PC-3 (cell line): ENCODE data around the gene TUT7.

Experiments used
- EZH2 ChIP-seq: fragments of 300-600 bp; sonication (generic); IDR thresholded peaks from one replicate; pipeline ENCODE4 v1.6.1; 2017; ENCODE audit warnings: antibody characterized with exemption, mild to moderate bottlenecking, low read length; ENCODE audit not compliant: unreplicated experiment
- EZH2phosphoT487 ChIP-seq: fragments of 300-600 bp; sonication (generic); IDR thresholded peaks from 2 replicates; pipeline ENCODE4 v1.6.1; 2018; ENCODE audit warnings: mild to moderate bottlenecking, antibody characterized with exemption, low read length, borderline replicate concordance
- TF ChIP-seq, protein P1 (sequence below): fragments of 300-600 bp; sonication (generic); conservative IDR thresholded peaks from 2 replicates; pipeline ENCODE4 v1.5.1; 2017; ENCODE audit warnings: antibody characterized with exemption, low read depth, mild to moderate bottlenecking, low read length

DNA sequence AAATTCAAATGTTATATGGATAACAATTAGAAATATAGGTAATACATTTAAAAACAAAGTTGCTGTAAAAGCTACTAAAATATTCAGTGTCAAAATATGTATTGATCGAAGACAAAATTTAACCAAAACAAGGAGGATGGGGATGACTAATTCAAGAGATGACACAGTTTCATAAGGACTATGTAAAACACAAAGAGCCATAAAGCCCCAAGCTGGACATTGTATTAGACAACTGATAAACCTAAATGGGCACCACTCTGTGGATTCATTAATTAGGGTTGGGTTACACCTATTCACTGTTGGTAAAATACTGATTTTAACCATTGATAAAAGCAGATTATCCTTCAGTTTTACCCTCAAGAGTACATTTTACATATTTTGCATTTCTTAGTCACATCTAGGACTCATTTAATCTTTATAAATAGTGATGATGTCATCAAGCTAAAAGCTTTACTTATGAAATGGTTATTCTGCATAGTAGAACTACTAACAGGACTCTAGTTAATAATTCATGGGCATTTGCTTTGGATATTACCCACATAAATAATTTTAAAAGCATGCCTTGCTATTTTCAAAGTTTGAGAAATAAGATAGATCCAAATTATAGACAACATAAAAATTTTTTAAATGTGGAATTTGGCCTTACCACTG is 13.7 kb downstream of the TUT7 start:
- TF ChIP-seq, protein P1, sequence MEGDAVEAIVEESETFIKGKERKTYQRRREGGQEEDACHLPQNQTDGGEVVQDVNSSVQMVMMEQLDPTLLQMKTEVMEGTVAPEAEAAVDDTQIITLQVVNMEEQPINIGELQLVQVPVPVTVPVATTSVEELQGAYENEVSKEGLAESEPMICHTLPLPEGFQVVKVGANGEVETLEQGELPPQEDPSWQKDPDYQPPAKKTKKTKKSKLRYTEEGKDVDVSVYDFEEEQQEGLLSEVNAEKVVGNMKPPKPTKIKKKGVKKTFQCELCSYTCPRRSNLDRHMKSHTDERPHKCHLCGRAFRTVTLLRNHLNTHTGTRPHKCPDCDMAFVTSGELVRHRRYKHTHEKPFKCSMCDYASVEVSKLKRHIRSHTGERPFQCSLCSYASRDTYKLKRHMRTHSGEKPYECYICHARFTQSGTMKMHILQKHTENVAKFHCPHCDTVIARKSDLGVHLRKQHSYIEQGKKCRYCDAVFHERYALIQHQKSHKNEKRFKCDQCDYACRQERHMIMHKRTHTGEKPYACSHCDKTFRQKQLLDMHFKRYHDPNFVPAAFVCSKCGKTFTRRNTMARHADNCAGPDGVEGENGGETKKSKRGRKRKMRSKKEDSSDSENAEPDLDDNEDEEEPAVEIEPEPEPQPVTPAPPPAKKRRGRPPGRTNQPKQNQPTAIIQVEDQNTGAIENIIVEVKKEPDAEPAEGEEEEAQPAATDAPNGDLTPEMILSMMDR: no peak
- no peak for TF ChIP-seq EZH2
- TF ChIP-seq EZH2phosphoT487: no peak
